Adrenal gland (tissue), 12 donors: Measurements from ENCODE around the gene MAGI2. TPM values are rescaled to one million over a fixed set of nuclear protein-coding genes. Genes with fewer than 3 reads are reported as not detected.
A peak's percentile ranks its signal among the peaks of the same experiment; 100 is the strongest.

ENCODE experiments used
- DNase-seq, 7 donors: peaks; one replicate each; pipeline ENCODE4 v3.0.0-alpha.2; 2019 to 2020
- H3K27ac ChIP-seq, 5 donors: fragments of 200-600 bp; sonication (generic) in 4 of 5; 1 replicate in 3 of 5; 2 replicates in 2 of 5; pipeline versions ENCODE4 v1.5.1 to v1.8.0; 2016 to 2020; ENCODE audit warnings: mild to moderate bottlenecking in 1 of 5
- H3K27me3 ChIP-seq: fragments of 200-600 bp; 2 replicates; pipeline ENCODE4 v1.8.0; 2021
- H3K36me3 ChIP-seq, 2 donors: fragments of 200-600 bp; replicated peaks in 1 of 2; 1 replicate in 1 of 2; 2 replicates in 1 of 2; pipeline versions ENCODE4 v1.5.1 to v1.8.0; 2018 to 2022
- H3K4me1 ChIP-seq, 2 donors: fragments of 200-600 bp; replicated peaks in 1 of 2; 1 replicate in 1 of 2; 2 replicates in 1 of 2; pipeline versions ENCODE4 v1.5.1 to v1.8.0; 2018 to 2021
- H3K4me3 ChIP-seq, 4 donors: fragments of 200-600 bp; sonication (generic) in 3 of 4; one replicate each; pipeline ENCODE4 v1.5.1; 2016 to 2018
- H3K9me3 ChIP-seq, 3 donors: fragments of 200-600 bp; sonication (generic) in 1 of 3; replicated peaks in 1 of 3; 1 replicate in 2 of 3; 2 replicates in 1 of 3; pipeline versions ENCODE4 v1.5.1 to v1.8.0; 2016 to 2021
- POLR2A ChIP-seq, 2 donors: fragments of 450-650 bp; IDR thresholded peaks; one replicate each; pipeline ENCODE4 v1.6.1; 2017; ENCODE audit warnings: antibody characterized with exemption in 2 of 2, mild to moderate bottlenecking in 2 of 2, moderate library complexity in 1 of 2
- WGBS, 4 donors: extraction: QIAGEN DNeasy Blood & Tissue Kit in 2 of 4; methylation state at CpG; one replicate each; pipeline versions ENCODE4 v1.1.5 to v1.1.7; 2013 to 2017; 5-methylcytosine and 5-hydroxymethylcytosine counted together
- intact Hi-C, 2 donors: fragments of 100-400 bp; cut with DNase I; formaldehyde crosslinking; loops; one replicate each; pipeline versions ENCODE4 v1.14.1 to v1.15.0; 2022 to 2023
- polyA plus RNA-seq, 3 donors: library from polyadenylated mRNA; stranded (reverse); fragments of 200-250 nt in 2 of 3; fragments of 350-450 nt in 1 of 3; fragmentation: Illumina TruSeq in 1 of 3; extraction: RNeasy Lipid Tissue Mini Kit (QIAGEN cat#74804) in 1 of 3; gene quantifications; one replicate each; pipeline ENCODE4 v1.2.3, GENCODE V29; 2013 to 2014
- total RNA-seq, 9 donors: library from RNA; depleted of rRNA in 4 of 9; stranded (reverse); fragments of >200 nt in 4 of 9; fragments of 120-200 nt in 1 of 9; fragmentation: NEBNext Ultra II Directional in 1 of 9; extraction: Animal tissue kit (Norgen Biotek cat#: 25700) in 1 of 9; gene quantifications; one replicate each; pipeline versions ENCODE4 v1.1.0 to v1.2.4, GENCODE V29; 2013 to 2023
- TF ChIP-seq, protein P1 (sequence below), 6 experiments: fragments of 450-650 bp in 4 of 6; fragments of 200-600 bp in 2 of 6; sonication (generic) in 1 of 6; IDR thresholded peaks; 1 replicate in 5 of 6; 2 replicates in 1 of 6; pipeline versions ENCODE4 v1.5.1 to v1.8.0; 2016 to 2021; ENCODE audit warnings: antibody characterized with exemption in 6 of 6, mild to moderate bottlenecking in 2 of 6, moderate library complexity in 1 of 6
- donor health status: healthy with polysubstance abuse.
- donor health status: Bipolar disorder and iron deficiency.
- donor health status: DM: yes; HTN: yes; CAD: no.
- donor health status: DM: no; HTN: no; CAD: no.
- donor health status: DM: no; HTN: no; CAD: no.
- donor health status: DM: yes; HTN: yes; CAD: no.

The MAGI2 gene
- total and polyA plus RNA-seq, 12 donors = 3.2 to 37.1 (median 17.1) TPM

DNA sequence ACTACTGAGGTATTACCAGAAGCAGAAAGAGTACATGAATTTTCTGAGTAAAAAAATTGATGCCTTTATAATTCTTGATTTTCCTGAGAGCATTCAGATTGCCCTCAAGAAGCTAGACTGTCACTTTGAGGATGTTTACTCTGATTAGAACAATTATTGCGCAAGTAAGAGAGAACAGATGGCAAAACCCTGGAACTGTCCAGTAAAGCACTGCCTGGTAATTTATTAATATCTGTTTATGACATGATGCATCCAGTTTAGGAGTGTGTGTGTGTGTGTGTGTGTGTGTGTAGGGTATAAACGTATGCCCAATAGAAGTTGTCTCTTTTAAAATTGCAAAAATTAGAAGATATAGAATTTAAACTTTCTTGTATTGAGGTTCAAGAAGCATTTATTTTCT is 1275.1 kb downstream of the MAGI2 start:
- Histone ChIP-seq H3K4me1 (peaks cover 3 to 13% of the 10 kb centered on the region in 2 donors), H3K4me3 (no peak overlapping the region), H3K27me3 (no peaks in the 10 kb centered on the region), H3K9me3 (no peaks in the 10 kb centered on the region), H3K27ac (no peak overlapping the region), H3K36me3 (no peaks in the 10 kb centered on the region)
- intact Hi-C loops = no loop called here
- 39 to 69% (median 62%) methylated on average over 2 of the region's 2 CpGs for WGBS, 4 donors
- TF ChIP-seq POLR2A (IDR thresholded peaks at IDR 0.05) = no peak
- TF ChIP-seq, protein P1, sequence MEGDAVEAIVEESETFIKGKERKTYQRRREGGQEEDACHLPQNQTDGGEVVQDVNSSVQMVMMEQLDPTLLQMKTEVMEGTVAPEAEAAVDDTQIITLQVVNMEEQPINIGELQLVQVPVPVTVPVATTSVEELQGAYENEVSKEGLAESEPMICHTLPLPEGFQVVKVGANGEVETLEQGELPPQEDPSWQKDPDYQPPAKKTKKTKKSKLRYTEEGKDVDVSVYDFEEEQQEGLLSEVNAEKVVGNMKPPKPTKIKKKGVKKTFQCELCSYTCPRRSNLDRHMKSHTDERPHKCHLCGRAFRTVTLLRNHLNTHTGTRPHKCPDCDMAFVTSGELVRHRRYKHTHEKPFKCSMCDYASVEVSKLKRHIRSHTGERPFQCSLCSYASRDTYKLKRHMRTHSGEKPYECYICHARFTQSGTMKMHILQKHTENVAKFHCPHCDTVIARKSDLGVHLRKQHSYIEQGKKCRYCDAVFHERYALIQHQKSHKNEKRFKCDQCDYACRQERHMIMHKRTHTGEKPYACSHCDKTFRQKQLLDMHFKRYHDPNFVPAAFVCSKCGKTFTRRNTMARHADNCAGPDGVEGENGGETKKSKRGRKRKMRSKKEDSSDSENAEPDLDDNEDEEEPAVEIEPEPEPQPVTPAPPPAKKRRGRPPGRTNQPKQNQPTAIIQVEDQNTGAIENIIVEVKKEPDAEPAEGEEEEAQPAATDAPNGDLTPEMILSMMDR (IDR thresholded peaks at IDR 0.05) = no peak
- DNase-seq = no peak

DNA sequence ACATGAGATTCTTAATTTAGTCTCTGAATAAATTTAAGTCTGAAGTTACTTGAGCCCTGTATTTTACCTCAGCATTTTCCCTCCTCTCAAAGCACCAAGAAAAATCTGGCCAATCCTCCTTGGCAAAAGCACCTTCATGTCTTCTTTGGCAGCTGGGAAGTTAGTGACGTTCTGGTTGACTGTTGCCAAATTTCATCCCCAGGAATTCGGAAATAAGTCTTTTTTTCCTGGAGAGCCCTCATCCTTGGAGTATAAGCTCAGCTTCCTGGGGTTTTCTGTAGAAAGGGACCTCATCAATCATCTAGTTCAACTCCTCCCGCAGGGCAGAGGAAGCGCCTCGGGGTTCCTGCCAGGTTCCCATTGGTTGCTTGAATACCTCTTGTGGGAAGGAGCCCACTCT is 1277.3 kb downstream of the MAGI2 start:
- no peaks in the 10 kb centered on the region for H3K27me3 ChIP-seq
- H3K4me3 ChIP-seq = no peak overlapping the region
- peaks cover 3 to 13% of the 10 kb centered on the region in 2 donors for H3K4me1 ChIP-seq
- H3K27ac ChIP-seq = peak overlapping the region in 1 of 5 donors; percentile 12
- TF ChIP-seq POLR2A (IDR thresholded peaks at IDR 0.05) = no peak
- TF ChIP-seq, protein P1 (IDR thresholded peaks at IDR 0.05) = no peak
- DNase-seq = no peak
- no peaks in the 10 kb centered on the region for H3K9me3 ChIP-seq
- intact Hi-C loops = no loop called here
- H3K36me3 ChIP-seq = no peaks in the 10 kb centered on the region
- WGBS, 4 donors = 50 to 61% (median 60%) methylated on average over 5 of the region's 5 CpGs

DNA sequence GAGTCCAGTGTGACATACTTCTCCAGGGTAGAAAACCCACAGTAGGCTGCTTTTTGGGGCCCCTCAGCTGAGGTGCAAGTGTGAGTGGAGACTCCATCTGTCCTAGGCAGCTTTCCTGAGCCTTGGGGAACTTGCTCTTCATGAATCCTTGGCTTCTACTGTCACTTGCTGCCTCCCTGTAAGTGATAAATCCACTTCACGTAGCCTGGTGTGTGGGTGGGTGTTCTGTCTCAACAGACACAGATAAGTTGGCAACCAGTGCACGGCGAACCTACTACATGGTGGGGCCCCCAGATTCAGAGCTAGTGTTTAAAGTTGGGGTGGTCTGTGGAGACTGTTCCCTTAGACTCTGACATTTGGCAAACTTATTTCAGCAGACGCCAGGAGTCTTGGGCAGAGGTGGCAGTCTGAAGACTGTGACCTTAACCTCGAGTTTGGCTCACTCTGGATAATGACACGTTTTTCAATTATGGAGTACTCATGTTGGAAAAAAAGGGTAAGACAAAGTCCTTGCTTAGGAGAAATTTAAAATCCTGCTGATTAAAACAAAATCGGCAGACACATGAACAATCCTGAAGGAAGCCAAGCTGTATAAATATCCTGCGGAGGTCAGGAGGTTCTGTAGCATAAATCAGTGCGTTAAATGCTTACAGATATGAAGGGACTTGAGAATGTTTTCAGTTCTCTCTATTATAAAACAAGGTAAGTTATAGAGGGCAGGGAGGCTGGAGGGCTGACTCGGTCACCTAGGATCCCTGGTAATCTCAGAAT is 1278.0 kb downstream of the MAGI2 start:
- Histone ChIP-seq H3K9me3 (no peaks in the 10 kb centered on the region), H3K27me3 (no peaks in the 10 kb centered on the region), H3K4me3 (no peak overlapping the region), H3K4me1 (peaks cover 3 to 13% of the 10 kb centered on the region in 2 donors), H3K36me3 (no peaks in the 10 kb centered on the region), H3K27ac (peak overlapping the region in 1 of 5 donors; percentile 12)
- DNase-seq = peak in 1 of 7 donors; percentile 4
- intact Hi-C loops = no loop called here
- WGBS, 4 donors = 44 to 69% (median 52%) methylated on average over 7 to 10 of the region's 10 CpGs
- TF ChIP-seq, protein P1 (IDR thresholded peaks at IDR 0.05) = no peak
- TF ChIP-seq POLR2A (IDR thresholded peaks at IDR 0.05) = no peak

DNA sequence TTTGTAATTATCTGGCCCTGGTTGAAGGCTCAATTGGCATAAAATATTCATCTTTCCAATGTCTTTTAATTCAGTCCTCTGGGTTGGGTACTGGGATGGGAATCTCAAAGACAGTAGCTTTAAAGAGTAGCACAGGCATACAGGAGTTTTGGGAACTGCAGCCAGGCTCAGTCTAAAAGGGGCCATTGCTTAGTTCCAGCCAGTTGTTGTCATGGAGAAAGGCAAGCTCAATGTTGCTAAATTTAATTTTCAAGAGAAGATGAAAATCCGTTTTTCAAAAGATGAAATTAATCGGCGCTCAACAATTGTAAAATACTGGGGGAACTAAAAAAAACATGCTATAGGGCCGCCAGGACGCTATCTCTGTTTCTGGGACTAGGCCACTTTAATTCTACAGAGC is 1279.8 kb downstream of the MAGI2 start:
- H3K27ac ChIP-seq = no peak overlapping the region
- no peak for DNase-seq
- no peaks in the 10 kb centered on the region for H3K27me3 ChIP-seq
- no peak overlapping the region for H3K4me3 ChIP-seq
- TF ChIP-seq, protein P1 (IDR thresholded peaks at IDR 0.05) = no peak
- TF ChIP-seq POLR2A (IDR thresholded peaks at IDR 0.05) = no peak
- H3K9me3 ChIP-seq = no peaks in the 10 kb centered on the region
- H3K4me1 ChIP-seq = peaks cover 3 to 13% of the 10 kb centered on the region in 2 donors
- intact Hi-C loops = no loop called here
- 59 to 78% (median 67%) methylated on average over 5 of the region's 5 CpGs for WGBS, 4 donors
- no peaks in the 10 kb centered on the region for H3K36me3 ChIP-seq
